ENCODE measurements around the gene CARD14. TPM values are rescaled to one million over a fixed set of nuclear protein-coding genes. Genes with fewer than 3 reads are reported as not detected.

The CARD14 gene
- total RNA-seq, 1 donor from 2014 or later: not detected

DNA sequence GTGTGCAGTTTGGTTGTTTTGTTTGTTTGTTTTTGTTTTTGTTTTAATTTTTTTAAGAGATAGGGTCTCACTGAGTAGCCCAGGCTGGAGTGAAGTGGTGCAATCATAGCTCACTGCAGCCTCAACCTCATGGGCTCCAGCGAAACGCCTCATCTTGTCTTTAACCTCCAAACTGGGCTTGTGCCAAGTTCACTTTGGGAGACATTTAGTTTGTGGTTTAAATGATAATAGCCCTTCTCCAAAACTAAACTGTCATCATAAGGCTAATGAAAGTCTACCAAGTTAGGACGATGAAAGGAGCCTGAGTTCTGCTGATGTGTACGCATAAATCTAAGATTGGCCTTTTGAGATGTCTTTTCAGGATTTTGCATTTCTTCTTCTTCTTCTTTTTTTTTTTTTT lies 6.5 kb upstream of the CARD14 start:
- Mint-ChIP-seq H3K4me1 (no peaks in the 10 kb centered on the region), H3K27ac (no peak overlapping the region), H3K9me3 (no peaks in the 10 kb centered on the region), H3K36me3 (ENCODE audit: low read depth) (no peaks in the 10 kb centered on the region), H3K4me3 (no peak overlapping the region), H3K27me3 (peaks cover 13% of the 10 kb centered on the region)
- no peak for DNase-seq
- intact Hi-C loops (cut with micrococcal nuclease): no loop called here

GRCh38 chr17:80164185-80164584 lies 5.6 kb upstream of the CARD14 start:
- Mint-ChIP-seq H3K4me3 (no peak overlapping the region), H3K27ac (no peak overlapping the region), H3K4me1 (no peaks in the 10 kb centered on the region), H3K36me3 (ENCODE audit: low read depth) (no peaks in the 10 kb centered on the region), H3K9me3 (no peaks in the 10 kb centered on the region), H3K27me3 (peaks cover 12% of the 10 kb centered on the region)
- no peak for DNase-seq
- intact Hi-C loops (cut with micrococcal nuclease): no loop called here

- Mint-ChIP-seq H3K27me3 (peaks cover 2% of the 10 kb centered on the region), H3K9me3 (no peaks in the 10 kb centered on the region), H3K4me1 (peaks cover 2% of the 10 kb centered on the region), H3K27ac (no peak overlapping the region), H3K36me3 (ENCODE audit: low read depth) (no peaks in the 10 kb centered on the region), H3K4me3 (no peak overlapping the region)
- intact Hi-C loops (cut with micrococcal nuclease): no loop called here
- no peak for DNase-seq
These were observed 3.4 kb upstream of the CARD14 start for GRCh38 chr17:80166446-80166845.

DNA sequence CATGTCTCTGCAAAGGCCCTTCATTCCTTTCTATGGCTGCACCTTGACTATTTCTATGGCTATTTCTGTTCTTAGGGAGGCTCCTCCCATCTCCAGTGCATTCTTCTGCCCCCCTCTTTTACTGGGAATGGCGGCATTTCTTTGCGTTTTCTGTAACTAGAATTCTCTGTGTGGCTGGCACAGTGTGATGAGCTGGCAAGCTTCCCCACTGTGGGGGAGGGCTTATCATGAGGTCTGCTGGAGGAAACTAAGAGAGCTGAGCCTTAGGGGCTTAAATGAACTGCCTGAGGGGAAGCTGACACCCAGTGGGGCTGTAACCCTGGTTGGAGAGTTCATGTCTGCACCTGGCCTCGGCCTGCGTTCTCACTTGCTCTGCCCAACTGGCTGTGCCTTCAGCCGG lies 1.5 kb upstream of the CARD14 start:
- H3K9me3 Mint-ChIP-seq: no peaks in the 10 kb centered on the region
- intact Hi-C loops (cut with micrococcal nuclease): no loop called here
- peaks cover 2% of the 10 kb centered on the region for H3K4me1 Mint-ChIP-seq
- H3K4me3 Mint-ChIP-seq: no peak overlapping the region
- peaks cover 2% of the 10 kb centered on the region for H3K27me3 Mint-ChIP-seq
- no peak for DNase-seq
- H3K36me3 Mint-ChIP-seq (ENCODE audit: low read depth): no peaks in the 10 kb centered on the region
- H3K27ac Mint-ChIP-seq: no peak overlapping the region

GRCh38 chr17:80169107-80169506 lies 723 bp upstream of the CARD14 start:
- Mint-ChIP-seq H3K27ac (no peak overlapping the region), H3K4me3 (no peak overlapping the region), H3K27me3 (peaks cover 2% of the 10 kb centered on the region), H3K36me3 (ENCODE audit: low read depth) (no peaks in the 10 kb centered on the region), H3K9me3 (no peaks in the 10 kb centered on the region), H3K4me1 (peaks cover 2% of the 10 kb centered on the region)
- DNase-seq: no peak
- intact Hi-C loops (cut with micrococcal nuclease): no loop called here

DNA sequence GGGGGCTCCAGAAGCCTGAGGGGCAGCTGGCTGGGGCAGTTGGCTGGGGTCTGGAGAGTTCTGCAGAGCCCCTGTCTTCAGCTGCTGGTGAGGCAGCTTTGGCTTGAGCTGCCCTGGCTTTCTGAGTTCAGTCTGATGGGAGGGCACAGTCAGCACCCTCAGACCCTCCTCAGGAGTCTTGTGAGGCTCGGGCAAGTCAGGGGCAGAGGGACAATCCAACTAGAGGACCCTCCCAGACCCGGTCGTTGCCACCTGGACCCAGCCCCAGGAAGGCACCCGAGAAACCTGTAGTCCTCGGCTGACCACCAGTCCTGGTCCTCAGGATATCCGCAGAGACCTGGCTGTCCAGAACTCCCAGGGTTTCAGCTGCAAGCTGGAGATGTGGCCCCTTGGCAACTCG lies 1.9 kb downstream of the CARD14 start:
- H3K4me1 Mint-ChIP-seq: peaks cover 2% of the 10 kb centered on the region
- DNase-seq: no peak
- no peaks in the 10 kb centered on the region for H3K36me3 Mint-ChIP-seq (ENCODE audit: low read depth)
- no peak overlapping the region for H3K27ac Mint-ChIP-seq
- peaks cover 2% of the 10 kb centered on the region for H3K27me3 Mint-ChIP-seq
- intact Hi-C loops (cut with micrococcal nuclease): no loop called here
- H3K4me3 Mint-ChIP-seq: no peak overlapping the region
- H3K9me3 Mint-ChIP-seq: no peaks in the 10 kb centered on the region

- intact Hi-C loops (cut with micrococcal nuclease): no loop called here
- Mint-ChIP-seq H3K9me3 (no peaks in the 10 kb centered on the region), H3K4me3 (no peak overlapping the region), H3K27me3 (peaks cover 2% of the 10 kb centered on the region), H3K4me1 (peaks cover 2% of the 10 kb centered on the region), H3K36me3 (ENCODE audit: low read depth) (no peaks in the 10 kb centered on the region), H3K27ac (no peak overlapping the region)
- no peak for DNase-seq
These were observed 3.3 kb downstream of the CARD14 start for GRCh38 chr17:80173126-80173525.

DNA sequence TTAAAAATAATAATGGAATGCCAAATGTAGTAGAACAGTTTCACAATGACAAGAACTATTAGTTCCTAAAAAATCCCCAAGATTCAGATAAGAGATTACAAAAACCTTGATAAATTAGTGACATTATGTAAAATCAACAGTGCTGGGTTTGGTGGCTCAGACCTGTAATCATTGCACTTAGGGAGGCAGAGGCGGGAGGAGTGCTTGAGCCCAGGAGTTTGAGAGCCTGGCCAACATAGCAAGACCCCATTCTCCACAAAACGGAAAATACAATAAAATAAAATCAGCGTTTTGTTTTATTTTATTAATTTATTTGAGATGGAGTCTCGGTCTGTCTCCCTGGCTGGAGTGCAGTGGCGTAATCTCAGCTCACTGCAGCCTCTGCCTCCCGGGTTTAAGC lies 4.1 kb downstream of the CARD14 start:
- intact Hi-C loops (cut with micrococcal nuclease): no loop called here
- H3K27me3 Mint-ChIP-seq: peaks cover 2% of the 10 kb centered on the region
- H3K27ac Mint-ChIP-seq: no peak overlapping the region

DNA sequence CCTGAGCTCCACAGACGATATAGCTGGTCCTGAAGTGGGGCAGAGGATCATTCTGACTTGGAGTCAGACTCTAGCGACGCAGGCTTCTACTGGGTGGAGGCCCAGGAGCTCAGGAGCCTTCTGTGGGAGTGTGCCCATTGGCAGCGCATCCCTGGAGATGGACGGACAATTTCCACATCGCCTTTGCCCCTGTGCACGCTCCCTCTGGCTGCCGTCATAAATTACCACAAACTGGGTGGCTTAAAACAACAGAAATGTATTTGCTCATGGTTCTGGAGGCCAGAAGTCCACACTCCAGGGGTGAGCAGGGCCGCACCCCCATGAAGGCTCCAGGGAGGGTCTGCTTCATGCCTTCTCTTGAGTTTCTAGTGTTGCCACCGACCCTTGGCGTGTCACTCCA lies 6.9 kb downstream of the CARD14 start:
- Mint-ChIP-seq H3K27ac (no peak overlapping the region), H3K4me1 (no peaks in the 10 kb centered on the region), H3K9me3 (no peaks in the 10 kb centered on the region), H3K36me3 (ENCODE audit: low read depth) (no peaks in the 10 kb centered on the region), H3K27me3 (no peaks in the 10 kb centered on the region), H3K4me3 (no peak overlapping the region)
- no peak for DNase-seq
- intact Hi-C loops (cut with micrococcal nuclease): no loop called here

More for the DNA sequence above, 4.1 kb downstream of the CARD14 start:
- no peaks in the 10 kb centered on the region for H3K36me3 Mint-ChIP-seq (ENCODE audit: low read depth)
- peaks cover 2% of the 10 kb centered on the region for H3K4me1 Mint-ChIP-seq
- no peak overlapping the region for H3K4me3 Mint-ChIP-seq
- no peaks in the 10 kb centered on the region for H3K9me3 Mint-ChIP-seq
- no peak for DNase-seq

GRCh38 chr17:80177986-80178595 lies 8.3 kb downstream of the CARD14 start:
- H3K27me3 Mint-ChIP-seq: no peaks in the 10 kb centered on the region
- H3K4me1 Mint-ChIP-seq: no peaks in the 10 kb centered on the region
- H3K27ac Mint-ChIP-seq: no peak overlapping the region
- no peaks in the 10 kb centered on the region for H3K36me3 Mint-ChIP-seq (ENCODE audit: low read depth)
- intact Hi-C loops (cut with micrococcal nuclease): no loop called here
- H3K9me3 Mint-ChIP-seq: no peaks in the 10 kb centered on the region
- H3K4me3 Mint-ChIP-seq: no peak overlapping the region
- DNase-seq: no peak

DNA sequence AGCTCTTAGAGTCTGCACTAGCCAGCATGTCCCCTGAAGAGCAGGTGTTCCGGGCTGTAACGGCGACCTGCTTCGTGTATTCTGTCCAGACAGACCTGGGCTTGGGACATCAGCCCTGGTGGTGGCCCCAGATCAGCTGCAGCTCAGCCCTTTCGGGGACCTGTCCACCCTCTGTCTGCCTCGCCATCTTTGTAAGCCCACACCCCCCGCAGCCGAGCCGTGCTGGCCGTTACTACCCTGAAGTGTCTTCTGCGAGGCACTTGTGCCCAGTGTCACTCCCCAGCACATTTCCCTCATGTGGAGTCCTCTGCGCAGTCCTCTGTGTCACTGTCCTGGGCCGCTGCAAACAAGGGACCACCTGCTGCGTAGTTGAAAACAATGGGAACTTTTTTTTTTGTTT lies 10.4 kb downstream of the CARD14 start:
- Mint-ChIP-seq H3K36me3 (ENCODE audit: low read depth) (no peaks in the 10 kb centered on the region), H3K4me3 (no peak overlapping the region), H3K27me3 (no peaks in the 10 kb centered on the region), H3K4me1 (no peaks in the 10 kb centered on the region), H3K9me3 (no peaks in the 10 kb centered on the region), H3K27ac (no peak overlapping the region)
- no peak for DNase-seq
- intact Hi-C loops (cut with micrococcal nuclease): no loop called here

GRCh38 chr17:80181431-80181830 lies 11.6 kb downstream of the CARD14 start:
- intact Hi-C loops (cut with micrococcal nuclease): no loop called here
- peaks cover 3% of the 10 kb centered on the region for H3K27me3 Mint-ChIP-seq
- H3K36me3 Mint-ChIP-seq (ENCODE audit: low read depth): no peaks in the 10 kb centered on the region
- H3K4me1 Mint-ChIP-seq: no peaks in the 10 kb centered on the region
- no peaks in the 10 kb centered on the region for H3K9me3 Mint-ChIP-seq
- DNase-seq: no peak
- H3K4me3 Mint-ChIP-seq: no peak overlapping the region
- H3K27ac Mint-ChIP-seq: no peak overlapping the region

GRCh38 chr17:80182118-80182844 lies 12.5 kb downstream of the CARD14 start:
- Mint-ChIP-seq H3K27ac (no peak overlapping the region), H3K36me3 (ENCODE audit: low read depth) (no peaks in the 10 kb centered on the region), H3K4me3 (no peak overlapping the region), H3K27me3 (peaks cover 3% of the 10 kb centered on the region), H3K4me1 (no peaks in the 10 kb centered on the region), H3K9me3 (no peaks in the 10 kb centered on the region)
- no peak for DNase-seq
- intact Hi-C loops (cut with micrococcal nuclease): no loop called here

- Mint-ChIP-seq H3K27me3 (peaks cover 3% of the 10 kb centered on the region), H3K27ac (no peak overlapping the region), H3K9me3 (no peaks in the 10 kb centered on the region), H3K4me3 (no peak overlapping the region), H3K36me3 (ENCODE audit: low read depth) (no peaks in the 10 kb centered on the region), H3K4me1 (no peaks in the 10 kb centered on the region)
- intact Hi-C loops (cut with micrococcal nuclease): no loop called here
- no peak for DNase-seq
These were observed 13.0 kb downstream of the CARD14 start for GRCh38 chr17:80182845-80183223.

All from activated CD4-positive, alpha-beta T cell treated with anti-CD3 and anti-CD28 coated beads, Interleukin-2, amount 10 ng/mL, durations not matched to agents 24 days and 14 days (primary cell).